IMR-90 (cell line): ENCODE results near the gene RPS6KA2.

Experiments
- CEBPB ChIP-seq: IDR thresholded peaks from 2 replicates; pipeline ENCODE4 v1.6.1; 2012; ENCODE audit warnings: low read depth, low read length, improper control_type of control experiment
- CHD1 ChIP-seq: IDR thresholded peaks from 2 replicates; pipeline ENCODE4 v1.6.1; 2012; ENCODE audit warnings: low read depth, low read length, improper control_type of control experiment
- CTCF ChIP-seq: conservative IDR thresholded peaks from 2 replicates; pipeline ENCODE4 v1.5.1; 2012; ENCODE audit warnings: mild to moderate bottlenecking, low read depth, low read length, improper control_type of control experiment
- FOS ChIP-seq: fragments of 150-350 bp; IDR thresholded peaks from 2 replicates; pipeline ENCODE4 v1.6.1; 2016; ENCODE audit warnings: low read depth, low read length
- MAFK ChIP-seq: IDR thresholded peaks from 2 replicates; pipeline ENCODE4 v1.6.1; 2012; ENCODE audit warnings: low read depth, low read length, improper control_type of control experiment
- MXI1 ChIP-seq: IDR thresholded peaks from 2 replicates; pipeline ENCODE4 v1.6.1; 2012; ENCODE audit warnings: low read depth, mild to moderate bottlenecking, low read length, moderate library complexity, borderline replicate concordance
- NFE2L2 ChIP-seq: fragments of 150-350 bp; IDR thresholded peaks from 2 replicates; pipeline ENCODE4 v1.6.1; 2016; ENCODE audit warnings: low read depth, mild to moderate bottlenecking, low read length
- POLR2A ChIP-seq: IDR thresholded peaks from 2 replicates; pipeline ENCODE4 v1.6.1; 2012; ENCODE audit warnings: mild to moderate bottlenecking, low read depth, low read length
- RCOR1 ChIP-seq: IDR thresholded peaks from 2 replicates; pipeline ENCODE4 v1.6.1; 2012; ENCODE audit warnings: mild to moderate bottlenecking, low read length, improper control_type of control experiment; ENCODE audit not compliant: insufficient replicate concordance
- RFX5 ChIP-seq: IDR thresholded peaks from 2 replicates; pipeline ENCODE4 v1.8.0; 2012; ENCODE audit warnings: low read depth, mild to moderate bottlenecking, low read length, moderate library complexity
- SMC3 ChIP-seq: fragments of 150-350 bp; IDR thresholded peaks from 2 replicates; pipeline ENCODE4 v1.6.1; 2016; ENCODE audit warnings: low read depth, mild to moderate bottlenecking, antibody characterized with exemption, low read length, moderate library complexity

- no peak for TF ChIP-seq MXI1
- TF ChIP-seq FOS, result no peak
- no peak for TF ChIP-seq CTCF
- TF ChIP-seq RFX5, result no peak
- TF ChIP-seq NFE2L2, result no peak
- TF ChIP-seq POLR2A, result no peak
- no peak for TF ChIP-seq RCOR1
- TF ChIP-seq CHD1, result no peak
- no peak for TF ChIP-seq SMC3
- TF ChIP-seq MAFK, result no peak
- no peak for TF ChIP-seq CEBPB
Observed at GRCh38 chr6:166423051-166423745, 203.9 kb downstream of the RPS6KA2 start.
